Measurements from ENCODE around the gene PADI6.

Gene PADI6

GRCh38 chr1:17437260-17437579 is 65.2 kb downstream of the PADI6 start:
- DNase-seq = no peak

GRCh38 chr1:17437580-17438317 is 65.8 kb downstream of the PADI6 start:
- no peak for DNase-seq

GRCh38 chr1:17438318-17439249 is 66.6 kb downstream of the PADI6 start:
- DNase-seq = no peak

- DNase-seq = no peak
Observed at GRCh38 chr1:17439250-17440073, 67.5 kb downstream of the PADI6 start, which contains the start of gene RCC2. Gene RCC2 (minus strand): TSS chr1:17439677. CDS start chr1:17438514, 1,163 bp downstream.

GRCh38 chr1:17440074-17440826 is 68.3 kb downstream of the PADI6 start:
- DNase-seq = no peak

GRCh38 chr1:17440827-17441168 is 68.8 kb downstream of the PADI6 start:
- no peak for DNase-seq

- DNase-seq = no peak
Observed at GRCh38 chr1:17441265-17441992, 69.4 kb downstream of the PADI6 start.

- DNase-seq = no peak
Observed at GRCh38 chr1:17441993-17442357, 70.0 kb downstream of the PADI6 start.

GRCh38 chr1:17442841-17443240 is 70.8 kb downstream of the PADI6 start:
- DNase-seq = no peak

- DNase-seq = no peak
Observed at GRCh38 chr1:17447501-17447992, 75.6 kb downstream of the PADI6 start.
